Caco-2 (cell line): Measurements from ENCODE around the gene MFNG. TPM values are rescaled to one million over a fixed set of nuclear protein-coding genes. Genes with fewer than 3 reads are reported as not detected.

Source experiments
- BruUV-seq: library from RNA; stranded (reverse); fragments of 400-500 nt; replicated peaks from 2 replicates; lab custom pipeline; 2021; lab: Mats Ljungman, UMichigan
- CTCF ChIA-PET: fragments of 300-600 bp; sonication (Branson Sonifier 250); formaldehyde crosslinking; loops from one replicate; lab custom pipeline; 2022; ENCODE audit warnings: antibody characterized with exemption; lab: Charles Lee
- POLR2A ChIA-PET: fragments of 300-600 bp; sonication (Branson Sonifier 250); formaldehyde crosslinking; loops from one replicate; lab custom pipeline; 2022; ENCODE audit warnings: antibody characterized with exemption; lab: Charles Lee
- DNase-seq, 2 experiments: peaks; one replicate each; pipeline versions ENCODE4 v3.0.0 to v3.0.0-alpha.2; 2020 to 2022
- H3K27me3 ChIP-seq: replicated peaks from 2 replicates; pipeline ENCODE4 v1.6.0; 2011; ENCODE audit warnings: low read length; ENCODE audit not compliant: control insufficient read depth, insufficient read depth
- H3K36me3 ChIP-seq: 2 replicates; pipeline ENCODE4 v1.5.1; 2011; ENCODE audit warnings: low read length; ENCODE audit not compliant: control insufficient read depth, insufficient read depth
- H3K4me1 ChIP-seq: fragments of 250-450 bp; sonication (Bioruptor Pico); 2 replicates; pipeline ENCODE4 v1.5.1; 2020; ENCODE audit warnings: mild to moderate bottlenecking
- H3K4me3 ChIP-seq: 2 replicates; pipeline ENCODE4 v1.5.1; 2011; ENCODE audit warnings: low read depth, mild to moderate bottlenecking, control low read depth, low read length
- H3K9me3 ChIP-seq: fragments of 250-450 bp; sonication (Bioruptor Pico); 2 replicates; pipeline ENCODE4 v1.5.1; 2020; ENCODE audit warnings: mild to moderate bottlenecking, moderate library complexity
- H3K27ac Mint-ChIP-seq: one replicate; pipeline ENCODE4 v1.8.0; 2022; ENCODE audit warnings: mixed read lengths; ENCODE audit not compliant: unreplicated experiment
- H3K27me3 Mint-ChIP-seq: one replicate; pipeline ENCODE4 v1.8.0; 2022; ENCODE audit warnings: mixed read lengths; ENCODE audit not compliant: insufficient read depth, unreplicated experiment
- H3K36me3 Mint-ChIP-seq: one replicate; pipeline ENCODE4 v1.8.0; 2022; ENCODE audit warnings: mild to moderate bottlenecking, mixed read lengths; ENCODE audit not compliant: insufficient read depth, unreplicated experiment
- H3K4me1 Mint-ChIP-seq: one replicate; pipeline ENCODE4 v1.8.0; 2022; ENCODE audit warnings: low read depth, mixed read lengths; ENCODE audit not compliant: unreplicated experiment
- H3K4me3 Mint-ChIP-seq: one replicate; pipeline ENCODE4 v1.8.0; 2022; ENCODE audit warnings: mild to moderate bottlenecking, moderate library complexity, mixed read lengths; ENCODE audit not compliant: unreplicated experiment
- H3K9me3 Mint-ChIP-seq: one replicate; pipeline ENCODE4 v1.8.0; 2022; ENCODE audit warnings: mixed read lengths; ENCODE audit not compliant: unreplicated experiment
- CTCF ChIP-seq, 2 experiments: fragments of 200-600 bp in 1 of 2; IDR thresholded peaks; 1 replicate in 1 of 2; 2 replicates in 1 of 2; pipeline versions ENCODE4 v1.5.1 to v1.8.0; 2011 to 2022; ENCODE audit warnings: antibody characterized with exemption in 1 of 2, control low read depth in 1 of 2, inconsistent platforms in 1 of 2, low read depth in 1 of 2, low read length in 1 of 2, mild to moderate bottlenecking in 1 of 2, moderate library complexity in 1 of 2; ENCODE audit not compliant: insufficient read depth in 1 of 2, severe bottlenecking in 1 of 2, unreplicated experiment in 1 of 2
- intact Hi-C: fragments of 100-400 bp; cut with micrococcal nuclease; formaldehyde crosslinking; loops from one replicate; pipeline ENCODE4 v1.10.0; 2022; ENCODE audit not compliant: unreplicated experiment
- total RNA-seq: library from RNA; stranded (reverse); gene quantifications from 2 replicates; pipeline ENCODE4 v1.2.3, GENCODE V29; 2022

MFNG gene
- total RNA-seq, 1 experiment from 2014 or later: 3.6 TPM

GRCh38 chr22:37489983-37490382 lies 3.8 kb upstream of the MFNG start:
- BruUV-seq: no TSS peak
- ChIA-PET POLR2A (interaction anchor here (0.6 kb wide), 1 partner anchor 239 kb away, joined by 10 read pairs; no protein-coding TSS in a partner anchor), CTCF (interaction anchor here (1.2 kb wide), 1 partner anchor 18 kb away, joined by 6 read pairs; no protein-coding TSS in a partner anchor)
- Mint-ChIP-seq H3K9me3 (no peaks in the 10 kb centered on the region), H3K4me1 (peaks cover 12% of the 10 kb centered on the region), H3K27ac (no peak overlapping the region), H3K36me3 (peaks cover 35% of the 10 kb centered on the region), H3K27me3 (no peaks in the 10 kb centered on the region), H3K4me3 (no peak overlapping the region)
- Histone ChIP-seq H3K9me3 (no peaks in the 10 kb centered on the region), H3K4me1 (peaks cover 14% of the 10 kb centered on the region), H3K36me3 (peaks cover 1% of the 10 kb centered on the region; the same call in 1 of the 2 replicates), H3K4me3 (no peak overlapping the region), H3K27me3 (no peaks in the 10 kb centered on the region)
- intact Hi-C loops: no loop called here
- no peak for DNase-seq
- no peak for TF ChIP-seq CTCF (IDR thresholded peaks at IDR 0.05; ENCODE audit: insufficient read depth in 1 of 2, low read depth in 1 of 2, low read length in 1 of 2, severe bottlenecking in 1 of 2, unreplicated experiment in 1 of 2)

DNA sequence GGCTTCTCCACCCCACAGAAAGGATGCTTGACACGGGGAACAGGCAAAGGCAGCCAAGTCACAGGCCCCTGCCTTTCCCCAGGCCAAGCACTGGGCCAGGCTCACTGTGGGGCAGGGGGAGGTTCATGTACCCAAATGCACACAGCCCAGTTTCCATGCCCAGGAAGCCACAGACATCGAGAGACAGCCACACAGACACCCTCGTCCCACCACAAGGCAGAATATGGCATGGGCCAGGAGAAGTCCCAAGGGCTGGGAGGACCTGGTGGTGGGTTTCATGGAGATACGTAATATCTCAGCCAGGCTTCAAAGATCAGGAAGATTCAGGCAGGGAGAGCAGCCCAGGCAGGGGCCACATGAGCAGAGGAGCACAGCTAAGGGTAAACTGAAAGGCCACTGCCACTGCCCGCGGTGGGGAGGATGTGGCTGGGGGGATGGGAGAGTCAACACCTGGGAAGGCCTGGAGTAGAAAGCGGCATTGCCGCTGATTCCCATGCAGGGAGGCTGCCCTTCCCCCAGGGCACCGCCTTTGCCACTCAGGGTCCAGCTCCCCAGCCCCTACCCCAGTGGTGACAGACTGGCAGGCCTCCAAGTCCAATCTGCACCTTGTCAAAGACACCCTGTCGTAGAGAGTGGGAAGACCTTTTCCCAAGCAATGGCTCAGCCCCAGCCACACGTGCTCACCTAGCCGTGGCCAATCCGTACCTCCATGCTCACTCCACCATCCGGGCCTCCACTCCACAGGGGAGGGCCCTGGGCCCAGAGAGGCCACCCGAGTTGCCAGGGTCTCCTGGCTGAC lies 2.4 kb upstream of the MFNG start:
- TF ChIP-seq CTCF (IDR thresholded peaks at IDR 0.05; ENCODE audit: insufficient read depth in 1 of 2, low read depth in 1 of 2, low read length in 1 of 2, severe bottlenecking in 1 of 2, unreplicated experiment in 1 of 2): no peak
- Histone ChIP-seq H3K36me3 (peaks cover 1% of the 10 kb centered on the region; the same call in 1 of the 2 replicates), H3K4me1 (peaks cover 14% of the 10 kb centered on the region), H3K27me3 (no peaks in the 10 kb centered on the region), H3K4me3 (no peak overlapping the region), H3K9me3 (no peaks in the 10 kb centered on the region)
- no peaks in the 10 kb centered on the region for H3K9me3 Mint-ChIP-seq
- peaks cover 35% of the 10 kb centered on the region for H3K36me3 Mint-ChIP-seq
- BruUV-seq: no TSS peak
- no peak overlapping the region for H3K4me3 Mint-ChIP-seq
- ChIA-PET POLR2A (no interaction called here), CTCF (no interaction called here)
- no peak for DNase-seq
- no peak overlapping the region for H3K27ac Mint-ChIP-seq
- H3K27me3 Mint-ChIP-seq: no peaks in the 10 kb centered on the region
- intact Hi-C loops: no loop called here
- H3K4me1 Mint-ChIP-seq: peaks cover 12% of the 10 kb centered on the region

DNA sequence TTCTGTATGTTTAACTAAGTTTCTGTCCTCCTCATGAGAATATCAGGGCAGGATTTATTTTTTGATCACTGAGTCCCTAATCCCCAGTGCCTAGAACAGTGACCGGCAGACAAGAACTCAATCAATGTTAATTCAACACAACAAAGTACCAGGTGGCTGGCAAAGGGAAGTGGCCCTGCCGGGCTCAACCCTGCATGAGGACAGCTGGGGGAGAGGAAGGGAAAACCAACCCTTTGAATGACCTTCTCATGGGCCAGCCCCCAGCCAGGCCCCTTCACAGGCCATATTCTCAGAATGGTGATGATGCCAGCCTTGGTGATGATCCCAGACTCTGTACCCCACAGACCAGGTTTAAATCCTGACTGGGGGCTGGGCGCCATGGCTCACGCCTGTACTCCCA lies 1.4 kb upstream of the MFNG start:
- CTCF ChIA-PET: no interaction called here
- H3K4me3 ChIP-seq: no peak overlapping the region
- H3K27me3 ChIP-seq: no peaks in the 10 kb centered on the region
- POLR2A ChIA-PET: interaction anchor here (1.4 kb wide), 1 partner anchor 11 kb away, joined by 4 read pairs; no protein-coding TSS in a partner anchor
- no peaks in the 10 kb centered on the region for H3K9me3 ChIP-seq
- DNase-seq: no peak
- H3K27me3 Mint-ChIP-seq: no peaks in the 10 kb centered on the region
- peaks cover 14% of the 10 kb centered on the region for H3K4me1 ChIP-seq
- intact Hi-C loops: no loop called here
- no TSS peak for BruUV-seq
- no peaks in the 10 kb centered on the region for H3K9me3 Mint-ChIP-seq
- H3K36me3 ChIP-seq: no peaks in the 10 kb centered on the region; the same call in 1 of the 2 replicates
- peak overlapping the region; percentile 85 for H3K27ac Mint-ChIP-seq
- no peak for TF ChIP-seq CTCF (IDR thresholded peaks at IDR 0.05; ENCODE audit: insufficient read depth in 1 of 2, low read depth in 1 of 2, low read length in 1 of 2, severe bottlenecking in 1 of 2, unreplicated experiment in 1 of 2)
- peak overlapping the region; percentile 48 for H3K4me3 Mint-ChIP-seq
- H3K4me1 Mint-ChIP-seq: peaks cover 19% of the 10 kb centered on the region
- peaks cover 30% of the 10 kb centered on the region for H3K36me3 Mint-ChIP-seq
